ENCODE measurements around the gene RTTN. TPM values are rescaled to one million over a fixed set of nuclear protein-coding genes. Genes with fewer than 3 reads are reported as not detected.

RTTN gene
- total and polyA plus RNA-seq, 10 of the 15 experiments (the other 5 are each of a cell fraction or from before 2014, with no cell fraction given): 9.4 to 36.6 (median 15.7) TPM

GRCh38 chr18:70205421-70206397 is at the start of gene RTTN (continued):
- TF ChIP-seq, protein P1, sequence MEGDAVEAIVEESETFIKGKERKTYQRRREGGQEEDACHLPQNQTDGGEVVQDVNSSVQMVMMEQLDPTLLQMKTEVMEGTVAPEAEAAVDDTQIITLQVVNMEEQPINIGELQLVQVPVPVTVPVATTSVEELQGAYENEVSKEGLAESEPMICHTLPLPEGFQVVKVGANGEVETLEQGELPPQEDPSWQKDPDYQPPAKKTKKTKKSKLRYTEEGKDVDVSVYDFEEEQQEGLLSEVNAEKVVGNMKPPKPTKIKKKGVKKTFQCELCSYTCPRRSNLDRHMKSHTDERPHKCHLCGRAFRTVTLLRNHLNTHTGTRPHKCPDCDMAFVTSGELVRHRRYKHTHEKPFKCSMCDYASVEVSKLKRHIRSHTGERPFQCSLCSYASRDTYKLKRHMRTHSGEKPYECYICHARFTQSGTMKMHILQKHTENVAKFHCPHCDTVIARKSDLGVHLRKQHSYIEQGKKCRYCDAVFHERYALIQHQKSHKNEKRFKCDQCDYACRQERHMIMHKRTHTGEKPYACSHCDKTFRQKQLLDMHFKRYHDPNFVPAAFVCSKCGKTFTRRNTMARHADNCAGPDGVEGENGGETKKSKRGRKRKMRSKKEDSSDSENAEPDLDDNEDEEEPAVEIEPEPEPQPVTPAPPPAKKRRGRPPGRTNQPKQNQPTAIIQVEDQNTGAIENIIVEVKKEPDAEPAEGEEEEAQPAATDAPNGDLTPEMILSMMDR (IDR thresholded peaks at IDR 0.05 in 2 of 3, conservative IDR thresholded peaks at IDR 0.05 in 1 of 3; ENCODE audit: control insufficient read depth in 2 of 3, extremely low read depth in 1 of 3, insufficient read depth in 1 of 3, low read depth in 3 of 3, low read length in 3 of 3): no peak
- no peak for TF ChIP-seq BCL11A (IDR thresholded peaks at IDR 0.05; ENCODE audit: low read depth, low read length)
- no peak for TF ChIP-seq MYC (IDR thresholded peaks at IDR 0.05; ENCODE audit: insufficient read depth, insufficient read length, insufficient replicate concordance, low read length, severe bottlenecking)
- TF ChIP-seq TCF3 (IDR thresholded peaks at IDR 0.05; ENCODE audit: borderline replicate concordance, insufficient read depth, low read depth, low read length): no peak
- TF ChIP-seq NRF1 (conservative IDR thresholded peaks at IDR 0.05; ENCODE audit: low read depth, low read length): no peak
- TF ChIP-seq E4F1 (IDR thresholded peaks at IDR 0.05; ENCODE audit: borderline replicate concordance, partially characterized antibody): peak; percentile 82
- TF ChIP-seq YY1 (IDR thresholded peaks at IDR 0.05; ENCODE audit: low read depth, low read length): peak; percentile 85
- 0 out of 2 replicates have a peak, but pooled peaks have one; percentile 45 for TF ChIP-seq JUND (IDR thresholded peaks at IDR 0.05; ENCODE audit: low read depth, low read length)
- peak; percentile 65; the same call in 1 of the 2 replicates for TF ChIP-seq NFIC (IDR thresholded peaks at IDR 0.05; ENCODE audit: low read depth, low read length)
- peak; percentile 96 for TF ChIP-seq PBX3 (IDR thresholded peaks at IDR 0.05; ENCODE audit: insufficient replicate concordance, low read depth, low read length)
- TF ChIP-seq ZNF384 (IDR thresholded peaks at IDR 0.05; ENCODE audit: borderline replicate concordance, low read depth, low read length): peak; percentile 80
- no peak for TF ChIP-seq KDM1A (IDR thresholded peaks at IDR 0.05; ENCODE audit: borderline replicate concordance)
- TF ChIP-seq RELB (IDR thresholded peaks at IDR 0.05; ENCODE audit: low read depth): peak; percentile 100
- no peak for TF ChIP-seq SUZ12 (IDR thresholded peaks at IDR 0.05; ENCODE audit: unreplicated experiment)
- no peak for TF ChIP-seq NR2C2 (IDR thresholded peaks at IDR 0.05; ENCODE audit: borderline replicate concordance, control insufficient read depth, insufficient read length, low read depth)
- no peak for TF ChIP-seq ZNF274 (IDR thresholded peaks at IDR 0.05; ENCODE audit: insufficient read depth, insufficient read length)
- TF ChIP-seq, protein P2, sequence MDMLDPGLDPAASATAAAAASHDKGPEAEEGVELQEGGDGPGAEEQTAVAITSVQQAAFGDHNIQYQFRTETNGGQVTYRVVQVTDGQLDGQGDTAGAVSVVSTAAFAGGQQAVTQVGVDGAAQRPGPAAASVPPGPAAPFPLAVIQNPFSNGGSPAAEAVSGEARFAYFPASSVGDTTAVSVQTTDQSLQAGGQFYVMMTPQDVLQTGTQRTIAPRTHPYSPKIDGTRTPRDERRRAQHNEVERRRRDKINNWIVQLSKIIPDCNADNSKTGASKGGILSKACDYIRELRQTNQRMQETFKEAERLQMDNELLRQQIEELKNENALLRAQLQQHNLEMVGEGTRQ (IDR thresholded peaks at IDR 0.05; ENCODE audit: borderline replicate concordance, low read depth, low read length): no peak
- TF ChIP-seq MTA2 (IDR thresholded peaks at IDR 0.05; ENCODE audit: low read depth): peak; percentile 53; the same call in 1 of the 2 replicates
